ENCODE results near the gene PDZD7.

Gene PDZD7

GRCh38 chr10:101071885-101072433 is 41.0 kb upstream of the PDZD7 start:
- TF ChIP-seq BACH2 (CRISPR knock-in tag; IDR thresholded peaks at IDR 0.05; ENCODE audit: borderline replicate concordance), result no peak
- TF ChIP-seq ZFP30 (CRISPR knock-in tag; IDR thresholded peaks at IDR 0.05), result no peak
- no peak for TF ChIP-seq OSR1 (CRISPR knock-in tag; IDR thresholded peaks at IDR 0.05)
- TF ChIP-seq PPARA (CRISPR knock-in tag; IDR thresholded peaks at IDR 0.05; ENCODE audit: borderline replicate concordance), result no peak
- no peak for ATAC-seq

GRCh38 chr10:101071267-101071884 is 40.4 kb upstream of the PDZD7 start:
- no peak for TF ChIP-seq ISL1 (CRISPR knock-in tag; IDR thresholded peaks at IDR 0.05)
- no peak for TF ChIP-seq OSR1 (CRISPR knock-in tag; IDR thresholded peaks at IDR 0.05)
- no peak for TF ChIP-seq PPARA (CRISPR knock-in tag; IDR thresholded peaks at IDR 0.05; ENCODE audit: borderline replicate concordance)
- no peak for TF ChIP-seq RARB (CRISPR knock-in tag; IDR thresholded peaks at IDR 0.05)
- no peak for TF ChIP-seq ZFP30 (CRISPR knock-in tag; IDR thresholded peaks at IDR 0.05)
- TF ChIP-seq ZNF565 (CRISPR knock-in tag; conservative IDR thresholded peaks at IDR 0.05; ENCODE audit: low read depth), result no peak
- no peak for TF ChIP-seq BACH2 (CRISPR knock-in tag; IDR thresholded peaks at IDR 0.05; ENCODE audit: borderline replicate concordance)
- no peak for TF ChIP-seq TOX (CRISPR knock-in tag; IDR thresholded peaks at IDR 0.05; ENCODE audit: borderline replicate concordance)
- TF ChIP-seq ZNF8 (CRISPR knock-in tag; IDR thresholded peaks at IDR 0.05), result no peak
- TF ChIP-seq PATZ1 (CRISPR knock-in tag; IDR thresholded peaks at IDR 0.05; ENCODE audit: borderline replicate concordance), result no peak
- TF ChIP-seq ARNTL (CRISPR knock-in tag; IDR thresholded peaks at IDR 0.05; ENCODE audit: borderline replicate concordance, low read depth), result no peak
- TF ChIP-seq SNAI2 (CRISPR knock-in tag; IDR thresholded peaks at IDR 0.05), result no peak
- no peak for TF ChIP-seq ZFP3 (CRISPR knock-in tag; IDR thresholded peaks at IDR 0.05)
- no peak for TF ChIP-seq GLIS3 (CRISPR knock-in tag; IDR thresholded peaks at IDR 0.05)
- no peak for TF ChIP-seq CSRNP3 (CRISPR knock-in tag; IDR thresholded peaks at IDR 0.05)
- no peak for TF ChIP-seq TCF4 (CRISPR knock-in tag; IDR thresholded peaks at IDR 0.05; ENCODE audit: borderline replicate concordance)
- no peak for TF ChIP-seq CSDC2 (CRISPR knock-in tag; IDR thresholded peaks at IDR 0.05)
- no peak for TF ChIP-seq CREB5 (CRISPR knock-in tag; IDR thresholded peaks at IDR 0.05; ENCODE audit: low read depth)
- ATAC-seq, result no peak

- no peak for ATAC-seq
- TF ChIP-seq ZNF565 (CRISPR knock-in tag; conservative IDR thresholded peaks at IDR 0.05; ENCODE audit: low read depth) (no peak), ISL1 (CRISPR knock-in tag; IDR thresholded peaks at IDR 0.05) (no peak), OSR1 (CRISPR knock-in tag; IDR thresholded peaks at IDR 0.05) (no peak), TSHZ2 (CRISPR knock-in tag; IDR thresholded peaks at IDR 0.05) (no peak), ESRRG (CRISPR knock-in tag; IDR thresholded peaks at IDR 0.05) (no peak), PPARA (CRISPR knock-in tag; IDR thresholded peaks at IDR 0.05; ENCODE audit: borderline replicate concordance) (no peak), POU6F1 (CRISPR knock-in tag; IDR thresholded peaks at IDR 0.05; ENCODE audit: borderline replicate concordance, low read depth) (no peak), PATZ1 (CRISPR knock-in tag; IDR thresholded peaks at IDR 0.05; ENCODE audit: borderline replicate concordance) (no peak), CREB5 (CRISPR knock-in tag; IDR thresholded peaks at IDR 0.05; ENCODE audit: low read depth) (no peak), GLIS3 (CRISPR knock-in tag; IDR thresholded peaks at IDR 0.05) (no peak), BACH2 (CRISPR knock-in tag; IDR thresholded peaks at IDR 0.05; ENCODE audit: borderline replicate concordance) (no peak), ZNF8 (CRISPR knock-in tag; IDR thresholded peaks at IDR 0.05) (no peak), SNAI2 (CRISPR knock-in tag; IDR thresholded peaks at IDR 0.05) (no peak), CSDC2 (CRISPR knock-in tag; IDR thresholded peaks at IDR 0.05) (no peak)
Measured at GRCh38 chr10:101070098-101070497, 39.2 kb upstream of the PDZD7 start.

Data from SK-N-SH treated with all-trans-retinoic acid at 6 μM for 48 hours (cell line).